Progenitor cell of endocrine pancreas (in vitro differentiated cells): ENCODE data around the gene ZIC1. TPM values are rescaled to one million over a fixed set of nuclear protein-coding genes. Genes with fewer than 3 reads are reported as not detected.
A peak's percentile ranks its signal among the peaks of the same experiment; 100 is the strongest.

Source experiments
- DNase-seq: peaks from one replicate; pipeline ENCODE4 v3.0.0; 2021; ENCODE audit warnings: low spot score; ENCODE audit not compliant: unreplicated experiment
- H3K27ac Mint-ChIP-seq: 2 replicates; pipeline ENCODE4 v1.8.0; 2021; ENCODE audit warnings: mild to moderate bottlenecking, moderate library complexity, mixed read lengths
- H3K27me3 Mint-ChIP-seq: 2 replicates; pipeline ENCODE4 v1.8.0; 2021; ENCODE audit warnings: mixed read lengths
- H3K36me3 Mint-ChIP-seq: 2 replicates; pipeline ENCODE4 v1.8.0; 2022; ENCODE audit warnings: mixed read lengths; ENCODE audit not compliant: insufficient read depth
- H3K4me1 Mint-ChIP-seq: 2 replicates; pipeline ENCODE4 v1.8.0; 2021; ENCODE audit warnings: low read depth, mixed read lengths
- H3K4me3 Mint-ChIP-seq: 2 replicates; pipeline ENCODE4 v1.8.0; 2021; ENCODE audit warnings: low read depth, mild to moderate bottlenecking, moderate library complexity, mixed read lengths
- H3K9me3 Mint-ChIP-seq: 2 replicates; pipeline ENCODE4 v1.8.0; 2021; ENCODE audit warnings: low read depth, mixed read lengths
- CTCF ChIP-seq: fragments of 200-600 bp; sonication (generic); IDR thresholded peaks from one replicate; pipeline ENCODE4 v1.5.0; 2021; ENCODE audit warnings: antibody characterized with exemption, mild to moderate bottlenecking; ENCODE audit not compliant: unreplicated experiment
- total RNA-seq: library from RNA; stranded (reverse); gene quantifications from 2 replicates; pipeline ENCODE4 v1.2.1, GENCODE V29; 2021

The ZIC1 gene
- total RNA-seq, 1 donor from 2014 or later: 0.77 TPM

DNA sequence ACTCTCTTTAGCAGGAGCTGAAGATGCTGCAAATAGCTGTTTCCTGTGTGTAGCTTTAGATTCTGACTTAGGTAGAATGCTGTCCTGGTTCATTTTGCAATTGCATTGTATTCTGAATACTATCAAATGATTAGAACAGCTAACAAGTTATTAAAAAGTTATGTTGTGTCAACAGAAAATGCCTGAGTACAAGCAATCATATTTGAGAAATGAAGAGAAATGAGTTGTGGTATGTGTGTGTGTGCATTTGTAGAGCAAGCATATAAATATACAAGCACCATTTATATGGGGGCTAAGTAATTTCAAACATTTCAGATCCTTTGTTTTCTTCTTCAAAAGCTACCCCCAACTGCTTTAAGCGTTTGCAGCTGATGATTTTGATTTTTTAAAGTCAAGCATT is 7.8 kb downstream of the ZIC1 start:
- Mint-ChIP-seq H3K4me3 (no peak overlapping the region), H3K9me3 (no peaks in the 10 kb centered on the region), H3K36me3 (no peaks in the 10 kb centered on the region), H3K4me1 (peaks cover 8% of the 10 kb centered on the region), H3K27me3 (peaks cover 97% of the 10 kb centered on the region), H3K27ac (no peak overlapping the region)
- DNase-seq: no peak
- no peak for TF ChIP-seq CTCF

GRCh38 chr3:147417551-147418295 is 8.6 kb downstream of the ZIC1 start:
- Mint-ChIP-seq H3K27ac (no peak overlapping the region), H3K4me3 (no peak overlapping the region), H3K9me3 (no peaks in the 10 kb centered on the region), H3K4me1 (peaks cover 8% of the 10 kb centered on the region), H3K36me3 (no peaks in the 10 kb centered on the region), H3K27me3 (peaks cover 98% of the 10 kb centered on the region)
- TF ChIP-seq CTCF: no peak
- no peak for DNase-seq

DNA sequence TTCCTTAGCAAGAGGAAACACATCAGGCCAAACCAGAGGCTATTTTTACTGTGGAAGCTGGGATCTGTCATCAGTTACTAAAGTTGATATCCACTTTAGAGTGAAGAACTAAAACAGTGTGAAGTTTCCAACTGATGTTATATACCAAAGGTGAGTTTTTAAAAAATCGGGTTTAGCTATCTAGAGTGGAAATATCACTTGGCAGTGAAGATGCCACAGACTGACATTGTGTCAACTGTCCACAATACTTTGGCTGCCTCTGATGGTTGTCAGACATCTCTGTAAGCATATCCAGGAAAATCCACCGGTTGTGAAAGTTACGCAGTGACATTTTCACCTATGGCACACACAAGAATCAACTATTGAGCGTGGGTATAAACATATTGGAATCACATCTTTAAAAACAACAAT is 9.2 kb downstream of the ZIC1 start:
- TF ChIP-seq CTCF: no peak
- no peaks in the 10 kb centered on the region for H3K36me3 Mint-ChIP-seq
- no peak for DNase-seq
- peaks cover 8% of the 10 kb centered on the region for H3K4me1 Mint-ChIP-seq
- no peaks in the 10 kb centered on the region for H3K9me3 Mint-ChIP-seq
- peaks cover 98% of the 10 kb centered on the region for H3K27me3 Mint-ChIP-seq
- H3K27ac Mint-ChIP-seq: no peak overlapping the region
- peak overlapping the region; percentile 58 for H3K4me3 Mint-ChIP-seq

DNA sequence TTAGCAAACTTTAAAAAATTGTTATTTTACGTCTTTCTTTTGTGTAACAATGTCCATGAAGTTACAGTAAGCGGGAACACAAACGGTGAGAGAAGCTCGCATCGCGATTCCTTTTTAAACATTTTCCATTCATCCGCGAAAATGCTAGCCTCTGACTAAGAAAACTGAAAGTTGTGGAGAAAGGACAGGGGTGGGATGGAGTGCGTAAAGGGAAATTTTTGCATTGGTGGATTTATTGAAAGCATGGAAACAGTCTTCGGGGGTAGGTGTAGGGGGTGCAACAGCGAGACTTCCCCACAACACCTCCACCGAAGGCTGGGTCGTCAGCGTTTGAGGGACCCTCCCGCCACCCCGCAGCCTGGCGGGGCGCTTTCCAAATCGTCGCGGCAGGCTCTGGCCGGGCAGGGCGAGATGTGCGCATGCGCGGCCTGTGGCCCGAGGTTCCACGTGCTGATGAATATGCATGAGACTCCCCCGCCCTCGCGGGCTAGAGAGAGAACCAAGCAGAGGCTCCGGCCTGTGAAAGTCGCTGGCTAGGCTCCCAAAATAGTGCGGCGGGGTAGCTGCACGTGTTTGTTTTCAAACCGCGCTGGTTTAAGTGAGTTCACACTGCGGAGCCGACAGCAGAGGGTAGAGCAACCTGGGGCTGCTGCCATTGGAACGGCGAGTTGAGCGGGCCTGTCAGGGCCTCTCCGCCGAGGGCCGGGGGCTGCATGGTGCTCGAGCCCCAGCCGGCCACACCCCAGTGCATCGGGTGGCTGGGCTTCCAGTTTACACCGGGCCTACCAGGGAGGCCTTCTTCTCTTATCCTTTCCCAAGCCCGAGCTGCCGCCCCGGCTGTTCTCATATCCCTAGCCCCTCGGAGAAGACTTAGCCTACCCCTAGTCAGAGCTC is 9.9 kb downstream of the ZIC1 start:
- Mint-ChIP-seq H3K36me3 (no peaks in the 10 kb centered on the region), H3K4me1 (peaks cover 8% of the 10 kb centered on the region), H3K27ac (peak overlapping the region; percentile 16), H3K4me3 (peak overlapping the region; percentile 61), H3K9me3 (no peaks in the 10 kb centered on the region), H3K27me3 (peaks cover 99% of the 10 kb centered on the region)
- no peak for DNase-seq
- no peak for TF ChIP-seq CTCF

- no peaks in the 10 kb centered on the region for H3K36me3 Mint-ChIP-seq
- H3K9me3 Mint-ChIP-seq: no peaks in the 10 kb centered on the region
- peak overlapping the region; percentile 61 for H3K4me3 Mint-ChIP-seq
- DNase-seq: no peak
- no peak overlapping the region for H3K27ac Mint-ChIP-seq
- TF ChIP-seq CTCF: no peak
- peaks cover 8% of the 10 kb centered on the region for H3K4me1 Mint-ChIP-seq
- peaks cover 97% of the 10 kb centered on the region for H3K27me3 Mint-ChIP-seq
These were observed 10.6 kb downstream of the ZIC1 start for GRCh38 chr3:147419781-147420224.
